ENCODE measurements around the gene MTAP. TPM values are rescaled to one million over a fixed set of nuclear protein-coding genes. Genes with fewer than 3 reads are reported as not detected.

Gene MTAP
- total and polyA plus RNA-seq, 7 experiments from 2014 or later = 13.1 to 50.7 (median 29.7) TPM

DNA sequence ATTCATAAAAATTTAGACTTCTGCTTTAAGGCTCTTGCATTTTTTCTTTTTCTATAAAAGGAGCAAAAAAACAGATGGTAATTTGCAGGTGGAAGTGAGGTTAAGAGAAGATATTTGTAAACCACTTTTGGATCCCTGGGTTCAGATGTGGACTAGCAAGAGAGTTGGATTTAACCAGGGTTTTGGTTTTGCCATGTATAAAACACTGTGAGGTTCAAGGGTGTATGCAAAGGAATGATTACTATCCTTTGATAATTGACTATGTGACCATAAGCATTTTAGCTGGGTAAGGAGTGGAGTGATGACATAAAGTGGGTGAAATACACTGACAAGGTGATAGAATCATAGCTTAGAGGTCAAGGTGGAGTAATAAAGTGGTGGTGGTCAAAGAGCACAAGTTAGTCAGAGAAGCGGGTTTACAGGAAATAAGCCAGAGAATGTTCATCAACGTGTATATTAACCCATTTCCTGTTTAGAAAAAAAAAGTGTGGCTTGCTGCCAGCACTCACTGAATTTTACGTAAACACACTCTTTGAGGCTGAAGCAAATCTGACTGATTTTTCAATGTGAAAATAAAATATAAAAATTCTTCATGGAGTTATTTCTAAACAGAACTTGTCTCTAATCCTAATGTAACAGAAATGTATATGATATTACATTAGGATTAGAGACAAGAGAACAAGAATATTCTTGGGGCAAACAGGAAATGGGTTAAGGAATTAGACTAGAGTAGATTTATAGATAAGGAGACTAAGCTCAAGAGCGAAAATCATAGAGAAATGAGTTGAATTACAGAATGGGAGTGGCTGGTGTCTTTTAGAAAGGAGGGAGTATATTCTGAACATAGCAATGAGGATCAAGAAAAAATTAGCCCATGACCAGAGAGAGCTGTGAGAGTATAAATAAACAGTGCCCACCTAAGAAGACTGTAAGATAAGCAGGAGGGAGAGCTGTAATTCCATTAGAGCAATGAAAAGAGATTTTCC lies 117.2 kb downstream of the MTAP start:
- no peaks in the 10 kb centered on the region for H3K27me3 ChIP-seq (ENCODE audit: control insufficient read depth in 2 of 2, insufficient read depth in 2 of 2, low read length in 2 of 2)
- H3K36me3 Mint-ChIP-seq = peaks cover 9 to 39% (median 25%) of the 10 kb centered on the region in 5 donors
- peak in 7 of 9 donors; percentile 39 to 78 (median 60) for DNase-seq
- peaks cover 14 to 56% (median 30%) of the 10 kb centered on the region in 11 donors for H3K9me3 Mint-ChIP-seq
- CTCF ChIA-PET = no interaction called here
- H3K27ac ChIP-seq (ENCODE audit: low read depth, low read length) = no peak overlapping the region
- no peaks in the 10 kb centered on the region for H3K36me3 ChIP-seq (ENCODE audit: control insufficient read depth in 2 of 3, insufficient read depth in 3 of 3, low read length in 3 of 3)
- intact Hi-C loops (cut with micrococcal nuclease) = loop anchor here (2.0 to 10.0 kb wide), 8 partner anchors 45 to 323 kb away; partner anchors contain the start of genes CDKN2A (in 1 of the 2), CDKN2B (in 1 of the 2) and CDKN2B-AS1 (in 1 of the 2)
- H3K4me1 ChIP-seq (ENCODE audit: control insufficient read depth in 2 of 2, insufficient read depth in 2 of 2, low read length in 2 of 2) = peaks cover 13 to 14% of the 10 kb centered on the region in 2 donors
- ATAC-seq = peak; percentile 80
- peak overlapping the region; percentile 15 to 90 (median 75) for H3K27ac Mint-ChIP-seq
- peak overlapping the region; percentile 3 to 76 (median 58) for H3K4me3 Mint-ChIP-seq
- H3K27me3 Mint-ChIP-seq = no peaks in the 10 kb centered on the region
- POLR2A ChIA-PET = no interaction called here
- peaks cover 0 to 22% (median 5%) of the 10 kb centered on the region in 3 experiments for H3K9me3 ChIP-seq (ENCODE audit: control insufficient read depth in 2 of 3, low read length in 3 of 3)
- H3K4me3 ChIP-seq (ENCODE audit: low read length) = peak overlapping the region; percentile 2
- H3K4me1 Mint-ChIP-seq = peaks cover 12 to 41% (median 28%) of the 10 kb centered on the region in 7 donors

DNA sequence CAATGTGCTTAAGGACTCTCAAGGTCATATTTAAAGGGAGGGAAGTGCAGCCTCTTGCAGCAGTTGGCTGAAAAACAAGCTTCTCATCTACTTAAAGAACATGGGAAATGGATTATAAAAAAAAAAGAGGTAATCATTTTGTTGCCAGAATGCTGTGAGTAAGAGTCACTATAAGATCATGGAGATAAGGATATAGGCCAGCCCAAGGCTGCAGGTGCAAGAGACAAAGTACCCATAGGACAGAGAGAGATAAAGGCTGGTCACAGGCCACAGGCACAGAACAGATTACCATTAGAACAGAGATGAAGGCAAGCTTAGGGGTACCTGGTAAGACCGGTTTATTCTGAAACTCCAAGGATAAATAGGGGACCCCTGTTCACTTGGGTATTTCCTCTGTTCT lies 121.3 kb downstream of the MTAP start:
- no peak for ATAC-seq
- Histone ChIP-seq H3K27me3 (ENCODE audit: control insufficient read depth in 2 of 2, insufficient read depth in 2 of 2, low read length in 2 of 2) (no peaks in the 10 kb centered on the region), H3K9me3 (ENCODE audit: control insufficient read depth in 2 of 3, low read length in 3 of 3) (peaks cover 0 to 5% (median under 1%) of the 10 kb centered on the region in 3 experiments), H3K27ac (ENCODE audit: low read depth, low read length) (no peak overlapping the region), H3K36me3 (ENCODE audit: control insufficient read depth in 2 of 3, insufficient read depth in 3 of 3, low read length in 3 of 3) (no peaks in the 10 kb centered on the region), H3K4me1 (ENCODE audit: control insufficient read depth in 2 of 2, insufficient read depth in 2 of 2, low read length in 2 of 2) (peaks cover 13 to 14% of the 10 kb centered on the region in 2 donors), H3K4me3 (ENCODE audit: low read length) (no peak overlapping the region)
- H3K27me3 Mint-ChIP-seq = no peaks in the 10 kb centered on the region
- no peak overlapping the region for H3K27ac Mint-ChIP-seq
- ChIA-PET CTCF (no interaction called here), POLR2A (no interaction called here)
- H3K4me1 Mint-ChIP-seq = peaks cover 12 to 37% (median 26%) of the 10 kb centered on the region in 7 donors
- no peak for DNase-seq
- intact Hi-C loops (cut with micrococcal nuclease) = loop anchor here in 1 of 2 donors (5.0 kb wide), 2 partner anchors 44 to 51 kb away; no protein-coding TSS in a partner anchor
- peaks cover 5 to 19% (median 13%) of the 10 kb centered on the region in 11 donors for H3K9me3 Mint-ChIP-seq
- no peak overlapping the region for H3K4me3 Mint-ChIP-seq
- peaks cover 6 to 26% (median 9%) of the 10 kb centered on the region in 5 donors for H3K36me3 Mint-ChIP-seq

DNA sequence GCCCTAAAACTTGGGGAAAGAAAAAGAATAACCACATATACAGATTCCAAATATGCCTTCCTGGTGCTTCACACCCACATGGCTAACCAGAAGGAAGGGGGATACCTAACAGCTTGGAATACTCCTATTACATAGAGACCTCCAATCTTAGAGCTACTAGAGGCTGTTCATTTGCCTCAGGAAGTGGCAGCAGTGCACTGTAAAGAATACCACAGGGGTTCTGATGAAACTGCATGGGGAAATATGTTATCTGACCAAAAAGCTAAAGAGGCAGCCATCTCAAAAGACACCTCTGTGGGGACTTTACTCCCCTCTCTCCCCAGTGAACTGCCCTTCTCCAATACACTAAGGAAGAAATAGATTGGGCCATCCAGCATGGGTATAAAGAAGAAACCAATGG lies 125.3 kb downstream of the MTAP start:
- H3K4me1 Mint-ChIP-seq = peaks cover 0 to 11% (median 3%) of the 10 kb centered on the region in 7 donors

DNA sequence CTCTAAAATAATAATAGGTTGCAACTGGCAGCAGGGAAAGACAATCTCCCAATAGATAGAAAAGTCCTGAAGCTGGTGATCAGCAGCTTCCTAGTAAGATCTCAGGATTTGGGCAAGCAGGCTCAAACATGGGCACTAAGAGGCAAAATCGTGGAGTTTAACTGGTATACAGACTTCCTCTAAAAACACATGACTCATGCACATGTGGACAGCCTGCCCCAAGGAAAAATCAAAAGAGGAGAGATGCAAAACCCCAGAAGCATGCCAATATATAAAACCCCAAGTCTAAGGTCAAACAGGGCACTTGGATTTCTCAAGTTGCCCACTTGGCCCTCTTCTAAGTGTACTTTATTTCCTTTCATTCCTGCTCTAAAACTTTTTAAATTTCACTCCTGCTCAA lies 129.0 kb downstream of the MTAP start:
- Histone ChIP-seq H3K36me3 (ENCODE audit: control insufficient read depth in 2 of 3, insufficient read depth in 3 of 3, low read length in 3 of 3) (no peaks in the 10 kb centered on the region), H3K4me3 (ENCODE audit: low read length) (no peak overlapping the region), H3K9me3 (ENCODE audit: control insufficient read depth in 2 of 3, low read length in 3 of 3) (no peaks in the 10 kb centered on the region), H3K27me3 (ENCODE audit: control insufficient read depth in 2 of 2, insufficient read depth in 2 of 2, low read length in 2 of 2) (no peaks in the 10 kb centered on the region), H3K4me1 (ENCODE audit: control insufficient read depth in 2 of 2, insufficient read depth in 2 of 2, low read length in 2 of 2) (no peaks in the 10 kb centered on the region), H3K27ac (ENCODE audit: low read depth, low read length) (no peak overlapping the region)
- peaks cover 6 to 38% (median 22%) of the 10 kb centered on the region in 5 donors for H3K36me3 Mint-ChIP-seq
- ATAC-seq (no peak), DNase-seq (no peak)
- intact Hi-C loops (cut with micrococcal nuclease) = no loop called here
- no peak overlapping the region for H3K27ac Mint-ChIP-seq
- ChIA-PET POLR2A (no interaction called here), CTCF (no interaction called here)
- H3K9me3 Mint-ChIP-seq = peaks cover 0 to 4% (median 0%) of the 10 kb centered on the region in 11 donors
- peaks cover 0 to 8% (median 0%) of the 10 kb centered on the region in 7 donors for H3K4me1 Mint-ChIP-seq
- H3K4me3 Mint-ChIP-seq = no peak overlapping the region
- H3K27me3 Mint-ChIP-seq = peaks cover 0 to 2% (median 0%) of the 10 kb centered on the region in 5 donors

More for the DNA sequence above, 125.3 kb downstream of the MTAP start:
- ATAC-seq (no peak), DNase-seq (no peak)
- Histone ChIP-seq H3K4me1 (ENCODE audit: control insufficient read depth in 2 of 2, insufficient read depth in 2 of 2, low read length in 2 of 2) (no peaks in the 10 kb centered on the region), H3K4me3 (ENCODE audit: low read length) (no peak overlapping the region), H3K27ac (ENCODE audit: low read depth, low read length) (no peak overlapping the region), H3K9me3 (ENCODE audit: control insufficient read depth in 2 of 3, low read length in 3 of 3) (no peaks in the 10 kb centered on the region), H3K36me3 (ENCODE audit: control insufficient read depth in 2 of 3, insufficient read depth in 3 of 3, low read length in 3 of 3) (no peaks in the 10 kb centered on the region), H3K27me3 (ENCODE audit: control insufficient read depth in 2 of 2, insufficient read depth in 2 of 2, low read length in 2 of 2) (no peaks in the 10 kb centered on the region)
- intact Hi-C loops (cut with micrococcal nuclease) = no loop called here
- CTCF ChIA-PET = no interaction called here
- Mint-ChIP-seq H3K9me3 (peaks cover 0 to 4% (median 0%) of the 10 kb centered on the region in 11 donors), H3K36me3 (peaks cover 10 to 34% (median 25%) of the 10 kb centered on the region in 5 donors), H3K27me3 (peaks cover 0 to 2% (median 0%) of the 10 kb centered on the region in 5 donors), H3K4me3 (no peak overlapping the region), H3K27ac (peak overlapping the region in 2 of 9 donors; percentile 13 to 29)
- POLR2A ChIA-PET = no interaction called here

DNA sequence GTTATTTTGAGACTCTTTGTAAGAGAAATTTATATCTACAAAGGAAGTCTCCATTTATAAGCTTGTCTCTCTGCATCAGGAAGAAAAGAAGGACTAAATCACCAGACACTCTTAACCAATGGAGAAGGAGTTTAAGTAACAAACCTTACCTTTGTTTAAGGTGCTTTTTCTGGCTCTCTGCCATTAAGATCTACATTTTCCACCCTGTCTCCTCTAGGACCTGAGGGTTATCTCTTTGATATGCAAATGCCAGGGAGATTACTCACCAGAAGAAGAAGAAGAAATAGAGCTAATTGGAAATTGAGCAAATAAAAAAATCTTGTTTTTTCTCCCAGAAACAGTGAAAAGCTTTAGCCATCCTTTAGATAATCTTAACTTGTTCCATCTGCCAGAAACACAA lies 130.8 kb downstream of the MTAP start:
- no peaks in the 10 kb centered on the region for H3K36me3 ChIP-seq (ENCODE audit: control insufficient read depth in 2 of 3, insufficient read depth in 3 of 3, low read length in 3 of 3)
- POLR2A ChIA-PET = no interaction called here

DNA sequence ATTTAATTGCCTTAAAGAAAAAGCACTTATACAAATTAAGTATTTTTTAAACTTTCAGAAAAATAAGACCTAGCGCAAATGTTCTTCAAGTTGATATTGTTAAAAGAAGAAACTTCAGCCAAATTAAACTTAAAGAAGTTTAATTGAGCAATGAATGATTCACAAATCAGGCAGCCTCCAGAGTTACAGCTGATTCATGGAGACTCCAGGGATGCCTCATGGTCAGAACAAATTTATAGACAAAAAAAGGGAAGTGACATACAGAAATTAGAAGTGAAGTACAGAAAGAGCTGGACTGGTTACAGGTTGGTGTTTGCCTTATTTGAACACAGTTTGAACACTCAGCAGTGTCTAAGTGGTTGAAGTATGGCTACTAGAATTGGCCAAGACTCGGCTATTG lies 131.4 kb downstream of the MTAP start:
- H3K36me3 Mint-ChIP-seq = peaks cover 6 to 38% (median 22%) of the 10 kb centered on the region in 5 donors
- Histone ChIP-seq H3K27ac (ENCODE audit: low read depth, low read length) (no peak overlapping the region), H3K4me3 (ENCODE audit: low read length) (no peak overlapping the region), H3K9me3 (ENCODE audit: control insufficient read depth in 2 of 3, low read length in 3 of 3) (no peaks in the 10 kb centered on the region), H3K4me1 (ENCODE audit: control insufficient read depth in 2 of 2, insufficient read depth in 2 of 2, low read length in 2 of 2) (no peaks in the 10 kb centered on the region), H3K36me3 (ENCODE audit: control insufficient read depth in 2 of 3, insufficient read depth in 3 of 3, low read length in 3 of 3) (no peaks in the 10 kb centered on the region), H3K27me3 (ENCODE audit: control insufficient read depth in 2 of 2, insufficient read depth in 2 of 2, low read length in 2 of 2) (no peaks in the 10 kb centered on the region)
- H3K4me1 Mint-ChIP-seq = no peaks in the 10 kb centered on the region
- intact Hi-C loops (cut with micrococcal nuclease) = no loop called here
- no peak overlapping the region for H3K4me3 Mint-ChIP-seq
- ChIA-PET POLR2A (no interaction called here), CTCF (interaction anchor here (1.0 kb wide), 1 partner anchor 8 kb away, joined by 3 read pairs; no protein-coding TSS in a partner anchor)
- no peak for ATAC-seq
- DNase-seq = no peak
- peaks cover 0 to 6% (median 0%) of the 10 kb centered on the region in 5 donors for H3K27me3 Mint-ChIP-seq
- no peak overlapping the region for H3K27ac Mint-ChIP-seq
- peaks cover 0 to 4% (median 0%) of the 10 kb centered on the region in 11 donors for H3K9me3 Mint-ChIP-seq

More for the DNA sequence above, 130.8 kb downstream of the MTAP start:
- Histone ChIP-seq H3K4me1 (ENCODE audit: control insufficient read depth in 2 of 2, insufficient read depth in 2 of 2, low read length in 2 of 2) (no peaks in the 10 kb centered on the region), H3K4me3 (ENCODE audit: low read length) (no peak overlapping the region), H3K9me3 (ENCODE audit: control insufficient read depth in 2 of 3, low read length in 3 of 3) (no peaks in the 10 kb centered on the region), H3K27ac (ENCODE audit: low read depth, low read length) (no peak overlapping the region), H3K27me3 (ENCODE audit: control insufficient read depth in 2 of 2, insufficient read depth in 2 of 2, low read length in 2 of 2) (no peaks in the 10 kb centered on the region)
- no peak for ATAC-seq
- CTCF ChIA-PET = interaction anchor here (0.6 to 0.7 kb wide), 2 partner anchors 24 to 76 kb away, joined by 3 read pairs; no protein-coding TSS in a partner anchor
- Mint-ChIP-seq H3K4me1 (no peaks in the 10 kb centered on the region), H3K27me3 (peaks cover 0 to 6% (median 0%) of the 10 kb centered on the region in 5 donors), H3K9me3 (peaks cover 0 to 4% (median 0%) of the 10 kb centered on the region in 11 donors), H3K36me3 (peaks cover 6 to 38% (median 22%) of the 10 kb centered on the region in 5 donors), H3K27ac (no peak overlapping the region), H3K4me3 (no peak overlapping the region)
- no peak for DNase-seq
- intact Hi-C loops (cut with micrococcal nuclease) = no loop called here
